GM18861 (cell line): ENCODE data around the gene LRP2BP.
"Not testable (repeated sequence)": the region's sequence is repeated elsewhere in the genome, so short reads cannot be mapped to it uniquely, and the experiment has no call there.

Source experiments
- ATAC-seq: cut with Tn5 transposase; IDR thresholded peaks from one replicate; pipeline ENCODE4 v1.9.1; 2021; ENCODE audit not compliant: unreplicated experiment

Gene LRP2BP

DNA sequence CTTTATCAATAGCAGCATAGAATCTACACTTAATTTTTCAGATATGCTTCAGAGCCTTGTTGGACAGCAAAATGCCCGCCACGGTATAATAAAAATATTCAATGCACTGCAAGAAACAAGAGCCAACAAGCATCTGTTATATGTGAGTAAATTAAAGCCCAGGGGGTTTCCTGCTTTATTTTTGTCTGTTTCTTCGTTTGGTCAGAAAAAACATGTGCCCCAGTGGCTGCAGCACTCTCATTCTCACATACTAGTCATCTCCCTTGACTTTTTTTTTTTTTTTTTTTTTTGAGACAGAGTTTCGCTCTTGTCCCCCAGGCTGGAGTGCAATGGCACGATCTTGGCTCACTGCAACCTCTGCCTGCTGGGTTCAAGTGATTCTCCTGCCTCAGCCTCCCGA lies 33.2 kb downstream of the LRP2BP start:
- ATAC-seq = not testable (repeated sequence)

DNA sequence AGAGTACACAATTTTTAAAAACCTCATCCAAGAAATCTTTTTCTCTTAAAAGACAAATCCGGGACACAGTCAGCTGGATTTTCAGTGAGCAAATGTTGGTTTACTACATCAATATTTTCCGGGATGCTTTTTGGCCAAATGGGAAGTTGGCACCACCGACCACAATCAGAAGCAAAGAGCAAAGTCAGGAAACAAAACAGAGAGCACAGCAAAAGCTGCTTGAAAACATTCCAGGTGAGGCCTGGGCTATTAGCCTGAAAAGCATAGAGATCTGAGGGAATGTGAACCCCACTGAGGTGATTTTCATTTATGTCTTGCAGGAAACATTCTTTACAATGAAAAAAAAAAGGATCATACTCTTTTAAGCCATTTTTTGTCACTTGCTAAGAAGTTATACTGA lies 33.9 kb downstream of the LRP2BP start:
- ATAC-seq = no peak

DNA sequence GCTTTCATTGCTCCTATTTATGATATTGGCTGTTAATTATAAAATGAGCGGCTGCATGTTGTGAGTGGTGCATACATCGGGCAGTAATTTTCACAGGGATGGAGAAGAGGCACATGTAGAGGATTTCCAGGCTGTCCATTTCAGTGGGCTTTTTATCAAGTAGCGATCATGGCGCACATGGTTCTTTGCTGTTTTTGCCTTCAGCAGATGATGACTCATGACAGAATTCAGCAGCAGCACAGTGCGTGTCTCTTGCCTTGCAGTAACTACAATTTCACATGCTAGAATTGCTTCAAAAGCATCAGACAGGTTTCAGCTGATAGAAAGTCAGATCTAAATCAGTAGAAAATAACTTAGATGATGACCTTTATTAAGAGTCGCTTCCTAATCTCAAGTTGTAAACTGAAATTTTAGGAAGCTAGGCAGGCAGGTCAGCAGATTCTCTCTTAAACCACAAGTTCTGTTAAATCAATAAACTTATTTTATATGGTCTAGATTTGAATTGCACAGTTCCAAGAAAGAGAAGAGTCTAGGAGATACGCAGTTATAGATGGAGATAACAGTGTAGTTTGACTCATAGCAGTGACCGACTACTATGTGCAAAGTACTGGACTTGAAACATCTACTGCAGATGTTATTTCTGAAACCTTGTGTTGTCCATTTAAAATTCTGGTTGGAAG lies 35.8 kb downstream of the LRP2BP start:
- no peak for ATAC-seq

DNA sequence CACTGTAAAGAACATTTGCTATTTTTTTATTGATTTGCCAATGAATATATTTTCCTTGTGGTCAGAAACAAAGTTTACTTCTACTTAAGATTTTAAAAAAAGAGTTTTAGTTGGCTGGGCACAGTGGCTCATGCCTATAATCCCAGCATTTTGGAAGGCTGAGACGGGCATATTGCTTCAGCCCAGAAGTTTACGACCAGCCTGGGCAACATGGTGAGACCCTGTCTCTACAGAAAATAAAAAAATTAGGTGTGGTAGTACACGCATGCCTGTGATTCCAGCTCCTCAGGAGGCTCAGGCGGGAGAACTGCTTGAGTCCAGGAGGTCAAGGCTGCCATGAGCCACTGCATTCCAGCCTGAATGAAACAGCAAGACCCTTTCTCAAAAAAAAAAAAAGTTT lies 36.8 kb downstream of the LRP2BP start:
- no peak for ATAC-seq

DNA sequence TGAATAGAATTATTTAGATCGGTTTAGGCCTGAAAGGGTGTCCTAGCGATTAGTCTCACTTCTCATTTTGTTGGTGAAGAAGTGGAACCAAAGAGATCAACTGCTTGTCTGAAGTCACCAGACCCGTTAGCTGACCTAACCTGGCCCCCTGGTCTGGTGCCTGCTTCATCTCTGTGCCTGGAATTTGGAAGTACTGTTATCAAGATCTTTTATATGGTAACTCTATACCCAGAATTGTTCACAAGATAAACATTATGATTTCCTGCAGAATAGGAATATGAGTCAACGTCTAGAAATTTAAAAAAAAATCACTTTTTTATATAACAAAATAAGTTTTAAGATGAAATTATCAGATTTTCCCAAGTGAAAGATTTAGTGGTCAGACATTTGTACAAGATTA lies 37.2 kb downstream of the LRP2BP start:
- no peak for ATAC-seq

DNA sequence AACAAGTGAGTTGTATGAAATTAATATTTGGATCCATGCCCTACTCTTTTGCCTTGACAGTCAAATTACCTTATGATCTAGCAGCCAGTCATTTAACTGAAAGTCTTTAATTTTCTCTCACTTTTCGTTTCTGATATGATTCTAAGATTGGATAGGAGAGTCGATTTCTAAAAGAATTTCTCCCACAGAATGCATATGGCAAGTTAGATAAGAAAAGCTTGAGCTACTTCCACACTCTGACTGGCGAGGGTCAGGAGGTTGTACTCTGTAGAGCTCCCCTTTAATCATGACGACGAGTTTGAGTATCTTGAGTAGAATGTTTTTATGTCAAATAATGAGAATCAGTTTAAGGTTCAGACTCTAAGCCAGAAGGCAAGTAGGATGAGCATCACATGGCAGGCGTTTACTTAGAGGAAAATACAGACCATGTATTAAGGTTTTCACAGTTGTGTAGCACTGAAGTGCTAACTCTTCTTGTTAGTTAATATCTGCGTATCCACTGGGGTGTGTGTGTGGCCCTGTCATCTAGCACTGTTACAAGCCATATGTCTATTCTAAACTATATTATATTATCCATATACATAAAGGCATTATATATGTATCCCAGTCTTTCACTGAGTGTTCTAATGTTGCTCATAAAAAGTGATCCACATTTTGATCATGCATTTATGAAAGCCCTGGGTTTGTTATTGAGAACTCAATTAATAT lies 37.8 kb downstream of the LRP2BP start:
- ATAC-seq = no peak

DNA sequence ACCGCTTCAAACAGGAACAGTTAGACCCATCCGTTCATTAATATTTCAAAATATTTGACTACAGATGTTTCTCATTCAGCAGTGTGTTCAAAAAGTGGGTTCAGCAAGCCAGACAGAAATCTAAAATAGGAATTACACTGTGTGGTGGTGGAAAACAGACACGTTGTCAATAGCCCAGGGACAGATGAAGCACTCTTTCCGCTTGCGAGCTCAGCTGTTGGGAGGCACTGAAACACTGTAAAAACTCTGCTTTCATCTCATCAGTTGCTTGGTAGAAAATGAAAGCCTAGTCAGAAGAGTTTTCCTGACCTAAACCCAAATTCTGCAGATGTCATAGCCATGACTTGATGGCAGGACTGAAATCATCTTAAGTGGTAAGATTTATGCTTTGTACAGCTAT lies 38.5 kb downstream of the LRP2BP start:
- no peak for ATAC-seq

DNA sequence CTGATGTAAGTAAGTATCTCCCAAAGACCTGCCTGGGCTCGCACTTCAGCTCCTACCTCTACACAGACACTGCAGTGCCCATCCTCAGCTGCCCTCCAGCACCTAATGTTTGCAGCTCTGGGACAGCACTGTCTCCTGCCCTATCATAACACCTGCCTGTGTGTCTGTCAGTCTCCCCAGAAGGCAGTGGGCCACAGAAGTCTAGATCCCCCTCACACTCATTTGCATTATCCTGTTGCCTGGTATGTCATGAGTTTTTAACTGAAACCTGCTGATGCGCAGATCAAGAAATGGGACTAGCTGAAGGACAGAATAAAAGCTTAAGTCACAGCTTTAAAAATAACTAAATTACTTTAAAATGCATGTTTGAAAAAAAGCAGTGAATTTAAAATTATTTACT lies 43.0 kb downstream of the LRP2BP start:
- ATAC-seq = no peak

DNA sequence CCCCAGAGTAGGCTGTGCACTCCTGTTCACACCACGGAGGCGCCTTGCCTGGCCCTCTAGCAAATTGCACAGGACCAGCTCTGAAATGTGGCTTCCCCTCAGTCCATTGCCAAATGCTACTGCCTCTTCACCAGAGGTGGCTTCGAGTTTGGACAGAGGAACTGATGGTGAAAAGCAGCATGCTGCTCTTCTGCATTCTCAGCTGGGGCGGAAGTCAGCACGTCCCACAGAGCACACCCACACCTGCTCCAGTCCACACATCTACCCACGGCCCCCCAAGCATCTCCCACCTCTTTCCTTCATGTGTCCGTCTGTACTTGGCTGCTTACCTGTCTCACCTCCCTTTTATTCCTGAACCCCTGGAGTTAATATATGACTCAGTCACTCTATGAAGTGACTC lies 43.5 kb downstream of the LRP2BP start:
- no peak for ATAC-seq

DNA sequence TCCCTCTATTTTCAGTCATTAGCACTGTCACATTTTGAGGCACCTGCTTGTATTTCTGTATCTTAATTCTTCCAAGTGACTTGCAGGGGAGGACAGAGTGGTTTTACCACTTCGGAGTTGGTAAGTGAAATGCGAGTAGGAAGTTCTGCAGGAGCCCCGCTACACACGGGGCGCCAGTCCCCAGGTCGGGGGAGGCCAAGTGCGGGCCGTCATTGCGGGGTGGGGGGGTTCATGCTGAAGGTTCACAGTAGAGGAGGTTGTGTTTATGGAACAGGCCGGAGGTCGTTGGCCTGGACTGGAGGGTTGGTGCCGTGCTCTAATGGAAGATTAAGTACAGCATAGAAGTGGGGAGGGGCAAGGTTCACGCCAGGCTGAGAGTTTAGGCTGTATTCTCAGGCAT lies 44.0 kb downstream of the LRP2BP start:
- ATAC-seq = no peak

DNA sequence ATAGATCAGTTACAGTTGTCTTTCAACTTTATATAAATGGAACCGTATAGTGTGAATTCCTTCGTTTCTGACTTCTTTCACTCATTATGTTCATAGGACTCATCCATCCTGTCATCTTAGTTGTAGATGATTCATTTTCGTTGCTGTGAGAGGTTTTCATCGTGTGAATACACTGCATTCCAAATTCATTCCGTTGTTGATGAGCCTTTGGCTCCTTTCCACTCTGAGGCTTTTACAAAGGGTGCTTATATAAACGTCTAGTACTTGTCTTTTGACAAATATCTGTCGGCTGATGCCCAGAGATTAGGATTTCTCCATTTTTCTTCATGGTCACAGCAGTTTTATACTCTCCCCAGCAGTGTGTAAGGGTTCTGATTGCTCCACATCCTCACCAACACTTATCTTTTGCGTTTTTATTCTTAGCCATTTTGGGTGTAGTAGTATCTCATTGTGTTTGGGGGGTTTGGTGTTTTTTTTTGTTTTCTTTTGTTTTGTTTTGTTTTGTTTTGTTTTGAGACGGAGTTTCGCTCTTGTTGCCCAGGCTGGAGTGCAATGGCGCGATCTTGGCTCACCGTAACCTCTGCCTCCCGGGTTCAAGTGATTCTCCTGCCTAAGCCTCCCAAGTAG lies 48.6 kb downstream of the LRP2BP start:
- ATAC-seq = no peak

DNA sequence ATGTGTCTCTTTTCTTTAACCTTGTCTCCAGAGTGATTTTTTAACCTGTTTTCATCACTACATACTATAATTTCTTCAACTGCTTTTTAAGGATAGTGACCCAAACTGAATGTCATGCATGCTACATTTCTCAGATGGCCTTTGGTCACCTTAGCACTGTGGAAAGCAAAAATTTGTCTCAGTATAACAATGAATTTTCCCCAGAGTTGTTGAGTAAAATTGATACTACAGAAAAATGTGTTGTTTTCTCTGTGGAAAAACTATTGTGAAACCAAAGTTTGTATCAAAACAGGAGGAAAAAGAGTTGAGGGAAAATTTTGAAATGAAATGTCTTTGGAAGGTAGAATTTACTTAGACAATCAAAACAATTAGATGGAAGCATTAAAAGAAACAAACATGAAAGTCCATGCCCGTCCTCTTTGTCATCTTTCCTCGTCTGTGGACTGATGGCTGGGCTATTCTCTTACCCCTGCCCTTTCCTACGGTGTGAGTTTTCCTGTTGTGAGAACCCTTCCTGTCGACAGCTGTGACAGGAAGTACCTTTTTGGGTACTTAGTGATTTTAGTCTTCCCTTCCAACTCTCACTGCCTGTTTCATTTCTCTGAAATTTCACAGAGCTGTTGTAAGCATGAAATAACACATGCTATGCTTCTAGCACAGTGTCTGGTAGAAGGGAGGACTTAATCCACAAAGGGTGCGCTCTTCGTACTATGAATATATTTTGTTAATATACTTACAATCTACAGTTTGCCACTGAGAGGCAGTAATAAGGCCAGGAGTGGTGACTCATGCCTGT lies 50.8 kb downstream of the LRP2BP start:
- peak; percentile 62 for ATAC-seq

DNA sequence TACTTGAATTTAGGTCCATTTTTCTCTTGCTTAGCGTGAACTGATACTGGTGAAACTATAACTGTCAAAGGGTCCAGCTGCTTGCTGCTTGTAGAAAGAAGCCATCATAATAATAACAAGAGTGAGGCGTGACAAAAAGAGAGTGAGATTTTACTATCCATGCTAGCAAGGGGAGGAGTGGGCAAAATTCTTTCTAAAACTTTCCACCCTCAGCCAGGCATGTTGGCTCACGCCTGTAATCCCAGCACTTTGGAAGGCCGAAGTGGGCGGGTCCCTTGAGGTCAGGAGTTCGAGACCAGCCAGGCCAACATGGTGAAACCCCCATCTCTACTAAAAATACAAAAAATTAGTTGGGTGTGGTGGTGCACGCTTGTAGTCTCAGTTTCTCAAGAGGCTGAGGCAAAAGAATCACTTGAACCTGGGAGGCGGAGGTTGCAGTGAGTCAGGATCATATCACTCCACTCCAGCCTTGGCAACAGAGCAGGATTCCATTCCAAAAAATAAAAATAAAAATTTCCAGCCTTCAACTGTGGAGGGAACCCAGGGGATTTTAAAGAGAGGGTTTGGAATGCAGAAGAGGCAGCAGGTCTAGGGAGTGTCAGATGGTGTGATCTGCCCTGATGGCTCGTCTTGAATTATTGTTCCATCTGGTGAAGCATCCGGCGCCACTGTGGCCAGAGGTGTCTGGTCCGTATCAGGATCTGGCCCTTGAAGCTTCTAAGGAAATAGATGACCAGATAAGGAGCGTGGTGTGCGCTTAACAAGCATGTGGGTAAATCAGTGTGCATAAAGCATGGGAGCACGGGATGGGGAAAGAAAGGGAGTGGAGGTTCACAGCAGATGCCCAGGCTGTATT lies 51.8 kb downstream of the LRP2BP start:
- no peak for ATAC-seq

DNA sequence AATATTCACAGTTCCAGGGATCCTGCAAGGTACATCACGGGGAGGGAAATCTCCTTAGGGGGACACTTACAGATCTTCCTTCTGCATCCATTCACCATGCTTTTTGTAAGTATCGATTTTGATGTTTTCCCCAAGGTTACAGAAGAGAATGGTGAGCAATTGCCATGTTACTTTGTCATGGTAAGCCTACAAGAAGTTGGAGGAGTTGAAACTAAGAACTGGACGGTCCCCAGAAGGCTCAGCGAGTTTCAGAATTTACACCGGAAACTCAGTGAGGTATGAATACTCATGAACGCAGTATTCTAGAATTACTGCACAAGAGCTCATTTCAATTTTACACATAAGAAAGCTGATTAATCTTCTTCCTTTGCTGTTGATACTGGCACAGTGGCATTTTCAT lies 53.9 kb downstream of the LRP2BP start:
- ATAC-seq = peak; percentile 35

DNA sequence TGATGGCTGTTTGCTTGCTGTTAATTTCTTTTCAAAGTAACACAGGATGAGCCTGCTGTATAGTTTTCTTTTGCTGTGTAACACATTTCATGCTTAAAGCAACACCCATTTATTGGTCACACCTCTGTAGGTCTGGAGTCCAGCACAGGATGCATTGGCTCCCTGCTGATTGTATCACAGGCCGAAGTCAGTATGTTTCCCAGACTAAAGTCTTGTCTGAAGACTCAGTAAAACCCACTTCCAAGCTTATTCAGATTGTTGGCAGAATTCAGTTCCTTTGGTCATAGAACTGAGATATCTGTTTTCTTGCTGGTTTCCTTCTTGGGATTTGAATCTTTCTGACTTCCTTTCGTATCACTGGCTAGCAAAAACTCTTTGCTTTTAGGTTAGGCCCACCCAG lies 54.3 kb downstream of the LRP2BP start:
- ATAC-seq = no peak

DNA sequence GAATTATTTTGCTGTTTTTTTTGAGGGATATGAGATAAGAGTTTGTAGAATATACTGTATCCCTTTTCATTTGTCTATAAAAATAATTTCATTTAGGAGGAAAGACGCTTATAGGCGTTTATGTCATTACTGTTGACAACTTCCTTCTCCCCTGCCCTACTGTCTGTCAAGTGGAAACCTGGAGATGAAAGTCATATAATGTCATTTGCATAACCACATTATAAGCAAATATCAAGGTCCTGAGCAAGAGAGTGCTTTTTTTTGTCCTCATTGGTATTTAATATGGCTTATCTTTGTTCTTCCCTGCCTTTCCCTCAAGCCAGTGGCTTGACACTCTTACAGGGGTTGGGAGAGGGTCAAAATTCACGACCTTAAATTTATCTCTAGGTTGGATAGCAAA lies 55.8 kb downstream of the LRP2BP start:
- ATAC-seq = no peak

DNA sequence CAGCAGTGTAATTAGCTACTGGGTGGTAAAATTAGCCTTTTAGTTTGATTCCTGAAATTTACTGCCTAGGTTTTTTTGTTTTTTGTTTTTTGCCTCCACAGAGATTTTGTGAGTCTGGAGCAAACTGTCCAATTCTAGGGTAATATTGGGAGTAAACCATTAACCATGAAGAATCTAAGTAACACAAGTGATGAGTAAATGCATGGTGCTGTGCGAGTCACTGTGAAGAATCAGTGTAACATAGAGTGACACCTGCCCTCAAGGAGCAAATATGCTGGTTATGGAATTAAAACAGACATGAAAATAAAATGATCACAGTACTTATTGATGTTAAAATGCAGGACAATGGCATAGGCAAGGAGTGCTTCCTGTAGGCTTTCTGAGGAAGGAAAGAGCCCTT lies 60.1 kb downstream of the LRP2BP start:
- ATAC-seq = no peak

DNA sequence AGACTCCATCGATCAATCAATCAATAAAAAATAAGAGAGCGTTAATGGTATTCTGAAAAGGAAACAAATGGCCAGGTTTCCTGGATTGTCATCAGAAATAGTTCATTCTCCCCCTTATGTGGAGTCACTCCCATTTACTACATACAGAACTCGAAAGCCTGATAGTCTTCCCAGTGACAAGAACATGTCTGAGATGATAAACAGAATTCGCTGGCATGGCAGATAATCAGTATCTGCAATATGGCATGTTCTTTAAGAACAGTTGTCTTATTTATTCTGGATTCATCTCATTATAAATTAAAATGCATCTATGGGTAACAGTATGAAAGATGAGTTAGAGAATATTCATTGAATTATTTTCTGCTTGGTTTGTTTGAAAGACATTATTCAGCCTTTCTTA lies 61.4 kb downstream of the LRP2BP start:
- no peak for ATAC-seq

DNA sequence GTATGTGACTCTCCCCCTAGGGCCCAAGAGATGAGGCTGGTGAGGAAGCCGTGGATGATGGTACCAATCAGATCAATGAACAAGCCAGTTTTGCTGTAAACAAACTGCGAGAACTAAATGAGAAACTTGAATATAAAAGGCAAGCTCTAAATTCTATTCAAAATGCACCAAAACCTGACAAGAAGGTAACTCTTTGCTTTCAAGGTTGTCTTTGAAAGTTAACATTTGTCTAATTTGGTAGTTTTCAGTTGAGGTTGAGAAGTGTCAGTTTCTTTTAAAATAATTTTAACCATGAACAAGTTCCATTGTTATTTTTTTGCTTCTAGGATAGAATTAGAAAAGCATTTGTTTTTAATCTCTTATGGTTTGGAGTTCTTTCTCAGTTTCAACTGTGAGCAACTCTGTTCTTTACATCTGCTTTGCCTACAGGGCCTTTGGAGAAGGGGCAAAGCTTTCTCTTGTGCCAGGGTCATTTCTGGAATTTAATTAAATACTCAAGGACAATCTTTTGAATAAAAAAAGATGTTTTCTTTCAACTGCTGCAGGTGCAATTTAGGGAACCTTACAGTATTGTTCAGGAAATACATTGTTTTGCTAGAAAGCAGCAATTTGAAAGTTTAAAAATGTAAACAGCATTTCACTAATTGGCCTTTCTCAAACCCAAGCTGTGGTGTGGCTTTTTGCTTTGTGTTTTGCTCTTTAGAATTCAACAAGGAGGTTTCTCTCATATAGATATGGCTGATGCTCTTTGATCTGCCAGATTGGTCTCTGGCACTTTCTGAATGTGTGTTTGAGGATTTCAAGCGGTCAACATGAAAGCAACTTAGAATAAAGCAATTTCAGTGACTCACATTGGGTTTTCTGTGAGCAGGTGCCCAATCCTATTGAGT lies 62.9 kb downstream of the LRP2BP start:
- ATAC-seq = peak; percentile 59
